ENCODE measurements around the gene METTL3. TPM values are rescaled to one million over a fixed set of nuclear protein-coding genes. Genes with fewer than 3 reads are reported as not detected.

Gene METTL3
- total and polyA plus RNA-seq, 2 of the 4 experiments (the other 2 are of a cell fraction), result 90.6 to 109 TPM

DNA sequence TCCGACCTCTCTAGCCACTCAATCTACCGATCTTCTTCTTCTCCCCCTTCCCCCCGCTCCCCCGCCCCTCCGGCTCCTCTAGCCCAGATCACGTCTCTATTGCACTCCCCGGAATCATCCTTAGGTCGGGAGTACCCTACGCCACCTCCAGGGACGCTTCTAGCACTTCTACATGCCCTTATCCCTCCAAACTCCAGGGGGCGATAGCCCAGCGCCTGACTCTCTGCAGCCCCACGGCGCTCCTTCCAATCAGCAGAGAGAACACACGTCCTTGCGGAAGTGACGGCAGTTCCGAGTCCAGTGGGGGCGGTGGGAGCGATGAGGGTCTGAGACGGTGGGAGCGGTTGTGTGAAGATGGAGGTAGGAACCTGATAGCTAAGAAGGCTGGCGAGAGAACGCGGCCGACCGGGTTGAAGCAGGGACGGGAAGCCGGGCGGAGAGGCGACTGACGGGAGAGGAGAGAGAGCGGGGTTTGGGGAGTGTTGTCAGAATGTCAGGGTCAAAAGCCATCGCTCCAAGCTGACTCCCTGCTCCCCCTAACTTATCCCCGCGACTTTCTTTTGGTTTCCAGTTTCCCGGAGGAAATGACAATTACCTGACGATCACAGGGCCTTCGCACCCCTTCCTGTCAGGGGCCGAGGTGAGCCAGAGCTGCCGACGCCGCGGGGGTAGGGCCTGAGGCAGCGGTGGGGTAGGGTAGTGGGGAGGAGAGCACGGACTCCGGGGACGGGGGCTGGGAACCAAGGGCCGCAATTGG lies 34.0 kb downstream of the METTL3 start, which contains the start of the genes RAB2B and TOX4 (continued):
- TF ChIP-seq, protein P1, sequence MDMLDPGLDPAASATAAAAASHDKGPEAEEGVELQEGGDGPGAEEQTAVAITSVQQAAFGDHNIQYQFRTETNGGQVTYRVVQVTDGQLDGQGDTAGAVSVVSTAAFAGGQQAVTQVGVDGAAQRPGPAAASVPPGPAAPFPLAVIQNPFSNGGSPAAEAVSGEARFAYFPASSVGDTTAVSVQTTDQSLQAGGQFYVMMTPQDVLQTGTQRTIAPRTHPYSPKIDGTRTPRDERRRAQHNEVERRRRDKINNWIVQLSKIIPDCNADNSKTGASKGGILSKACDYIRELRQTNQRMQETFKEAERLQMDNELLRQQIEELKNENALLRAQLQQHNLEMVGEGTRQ (IDR thresholded peaks at IDR 0.05; ENCODE audit: low read depth, low read length), result no peak; the same call in none of the 2 replicates

DNA sequence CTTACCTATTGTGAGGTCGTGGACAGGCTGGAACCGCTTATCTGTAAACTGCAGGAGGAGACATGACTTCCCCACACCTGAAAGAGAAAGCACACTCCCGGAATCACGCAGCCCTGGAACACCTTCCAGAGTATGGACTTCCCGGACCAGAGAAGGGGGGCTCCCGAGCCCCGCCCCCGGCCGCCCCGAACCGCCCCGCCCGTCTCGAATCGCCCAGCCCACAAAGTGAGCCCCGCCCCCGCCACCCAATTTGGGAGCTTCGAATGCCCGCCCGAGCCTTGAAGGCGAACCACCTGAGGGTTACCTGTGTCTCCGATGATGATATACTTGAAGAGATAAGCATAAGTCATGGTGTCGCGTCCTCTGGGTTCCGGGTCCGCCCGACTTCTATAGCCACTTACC lies 34.6 kb downstream of the METTL3 start:
- CTCF ChIA-PET, result interaction anchor here (1.5 to 2.7 kb wide), 2 partner anchors 22 to 40 kb away, joined by 3 to 10 read pairs; no protein-coding TSS in a partner anchor
- in situ Hi-C loops (cut with MboI; ENCODE audit: low sequenced_read_pairs), result no loop called here
- TF ChIP-seq RCOR1 (IDR thresholded peaks at IDR 0.05; ENCODE audit: insufficient replicate concordance, low read length), result no peak
- TF ChIP-seq, protein P2, sequence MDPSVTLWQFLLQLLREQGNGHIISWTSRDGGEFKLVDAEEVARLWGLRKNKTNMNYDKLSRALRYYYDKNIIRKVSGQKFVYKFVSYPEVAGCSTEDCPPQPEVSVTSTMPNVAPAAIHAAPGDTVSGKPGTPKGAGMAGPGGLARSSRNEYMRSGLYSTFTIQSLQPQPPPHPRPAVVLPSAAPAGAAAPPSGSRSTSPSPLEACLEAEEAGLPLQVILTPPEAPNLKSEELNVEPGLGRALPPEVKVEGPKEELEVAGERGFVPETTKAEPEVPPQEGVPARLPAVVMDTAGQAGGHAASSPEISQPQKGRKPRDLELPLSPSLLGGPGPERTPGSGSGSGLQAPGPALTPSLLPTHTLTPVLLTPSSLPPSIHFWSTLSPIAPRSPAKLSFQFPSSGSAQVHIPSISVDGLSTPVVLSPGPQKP (IDR thresholded peaks at IDR 0.05; ENCODE audit: borderline replicate concordance, low read depth, low read length), result no peak
- TF ChIP-seq RFX5 (IDR thresholded peaks at IDR 0.05; ENCODE audit: low read depth, low read length), result no peak
- TF ChIP-seq, protein P3, sequence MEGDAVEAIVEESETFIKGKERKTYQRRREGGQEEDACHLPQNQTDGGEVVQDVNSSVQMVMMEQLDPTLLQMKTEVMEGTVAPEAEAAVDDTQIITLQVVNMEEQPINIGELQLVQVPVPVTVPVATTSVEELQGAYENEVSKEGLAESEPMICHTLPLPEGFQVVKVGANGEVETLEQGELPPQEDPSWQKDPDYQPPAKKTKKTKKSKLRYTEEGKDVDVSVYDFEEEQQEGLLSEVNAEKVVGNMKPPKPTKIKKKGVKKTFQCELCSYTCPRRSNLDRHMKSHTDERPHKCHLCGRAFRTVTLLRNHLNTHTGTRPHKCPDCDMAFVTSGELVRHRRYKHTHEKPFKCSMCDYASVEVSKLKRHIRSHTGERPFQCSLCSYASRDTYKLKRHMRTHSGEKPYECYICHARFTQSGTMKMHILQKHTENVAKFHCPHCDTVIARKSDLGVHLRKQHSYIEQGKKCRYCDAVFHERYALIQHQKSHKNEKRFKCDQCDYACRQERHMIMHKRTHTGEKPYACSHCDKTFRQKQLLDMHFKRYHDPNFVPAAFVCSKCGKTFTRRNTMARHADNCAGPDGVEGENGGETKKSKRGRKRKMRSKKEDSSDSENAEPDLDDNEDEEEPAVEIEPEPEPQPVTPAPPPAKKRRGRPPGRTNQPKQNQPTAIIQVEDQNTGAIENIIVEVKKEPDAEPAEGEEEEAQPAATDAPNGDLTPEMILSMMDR (conservative IDR thresholded peaks at IDR 0.05; ENCODE audit: low read depth, low read length), result no peak
- TF ChIP-seq NFE2L2 (IDR thresholded peaks at IDR 0.05; ENCODE audit: low read depth, low read length), result no peak
- no peak for TF ChIP-seq SMC3 (IDR thresholded peaks at IDR 0.05; ENCODE audit: low read depth, low read length)
- TF ChIP-seq, protein P1 (IDR thresholded peaks at IDR 0.05; ENCODE audit: low read depth, low read length), result no peak
- no peak for TF ChIP-seq POLR2A (IDR thresholded peaks at IDR 0.05; ENCODE audit: low read depth, low read length)
- TF ChIP-seq CHD1 (IDR thresholded peaks at IDR 0.05; ENCODE audit: low read depth, low read length), result no peak

More for the DNA sequence above, 34.6 kb downstream of the METTL3 start:
- Histone ChIP-seq H3K27ac (ENCODE audit: insufficient read depth, low read length) (peak overlapping the region; percentile 90), H3K27me3 (ENCODE audit: control insufficient read depth, insufficient read depth, low read length) (no peaks in the 10 kb centered on the region), H2BK5ac (ENCODE audit: low read depth, low read length, poor library complexity, severe bottlenecking) (peak overlapping the region; percentile 82), H4K91ac (ENCODE audit: insufficient read depth, low read depth, low read length) (peak overlapping the region; percentile 89), H3K36me3 (ENCODE audit: control insufficient read depth, insufficient read depth, low read length) (peaks cover 5% of the 10 kb centered on the region), H3K79me1 (ENCODE audit: low read depth in 1 of 2, low read length in 2 of 2) (peaks cover 8 to 34% of the 10 kb centered on the region in 2 experiments), H2BK120ac (ENCODE audit: low read depth, low read length) (peak overlapping the region; percentile 79), H3K4me1 (ENCODE audit: control insufficient read depth, insufficient read depth, low read length) (no peaks in the 10 kb centered on the region; the same call in 1 of the 2 replicates), H2AFZ (replicated peaks; ENCODE audit: low read length, poor library complexity) (peak overlapping the region; percentile 95), H3K23ac (ENCODE audit: low read depth, low read length) (peak overlapping the region; percentile 73), H4K5ac (ENCODE audit: low read depth, low read length) (peak overlapping the region; percentile 93), H3K4ac (ENCODE audit: low read depth, low read length) (peak overlapping the region; percentile 93), H4K8ac (ENCODE audit: low read depth in 2 of 2, low read length in 2 of 2) (peak overlapping the region; percentile 87 to 98; a peak in 3 of 4 replicates), H3K9ac (ENCODE audit: low read depth, low read length) (peak overlapping the region; percentile 90), H4K20me1 (ENCODE audit: insufficient read depth, low read length) (no peaks in the 10 kb centered on the region), H3K4me2 (ENCODE audit: low read depth, low read length) (peak overlapping the region; percentile 91), H2AK9ac (replicated peaks; ENCODE audit: low read depth, low read length, poor library complexity) (peak overlapping the region; percentile 90), H3K9me3 (ENCODE audit: control insufficient read depth, insufficient read depth, low read length) (no peaks in the 10 kb centered on the region), H3K14ac (replicated peaks; ENCODE audit: low read depth, low read length) (peak overlapping the region; percentile 84), H3K56ac (ENCODE audit: extremely low read depth, insufficient read depth, low read length) (peak overlapping the region; percentile 80), H2AK5ac (ENCODE audit: low read depth, low read length) (no peak overlapping the region), H2BK15ac (ENCODE audit: low read depth, low read length) (peak overlapping the region; percentile 53; the same call in 1 of the 3 replicates), H3K18ac (ENCODE audit: low read depth, low read length) (peak overlapping the region; percentile 82), H3K9me1 (ENCODE audit: insufficient read depth, low read length) (no peaks in the 10 kb centered on the region), H2BK20ac (ENCODE audit: low read depth, low read length) (no peak overlapping the region; the same call in 1 of the 2 replicates), H3K4me3 (ENCODE audit: insufficient read depth, low read depth, low read length) (peak overlapping the region; percentile 89)
- POLR2A ChIA-PET (ENCODE audit: unreplicated experiment), result interaction anchor here (0.6 kb wide), 1 partner anchor 23 kb away, joined by 3 read pairs; no protein-coding TSS in a partner anchor
- dilution Hi-C loops (cut with HindIII; ENCODE audit: low sequenced_read_pairs, unreplicated experiment) (no loop called here), intact Hi-C loops (cut with micrococcal nuclease) (loop anchor here (2.0 kb wide), 1 partner anchor 40 kb away; no protein-coding TSS in a partner anchor)
- no TSS peak for BruUV-seq (replicated peaks)
- ATAC-seq (ENCODE audit: low read depth) (peak; percentile 72), DNase-seq (no peak)
- WGBS, 2 experiments (ENCODE audit: extremely low coverage in 2 of 2, insufficient read length in 1 of 2), result 0% methylated on average over 4 of the region's 27 CpGs; no CpG with 5 or more reads in 1 of the 2 experiments
